ENCODE measurements around the gene STAB1. TPM values are rescaled to one million over a fixed set of nuclear protein-coding genes. Genes with fewer than 3 reads are reported as not detected.

The STAB1 gene
- total and polyA plus RNA-seq, 2 experiments from 2014 or later: 3.0 to 4.6 TPM

- no peak for DNase-seq (ENCODE audit: low spot score)
- no peaks in the 10 kb centered on the region for H3K27me3 ChIP-seq
- H3K4me3 ChIP-seq: no peak overlapping the region
- no peak for TF ChIP-seq EZH2phosphoT487 (IDR thresholded peaks at IDR 0.05; ENCODE audit: low read depth, severe bottlenecking, unreplicated experiment)
- no peak for TF ChIP-seq CTCF (IDR thresholded peaks at IDR 0.05; ENCODE audit: poor library complexity)
- no peak for TF ChIP-seq EZH2 (IDR thresholded peaks at IDR 0.05; ENCODE audit: borderline replicate concordance)
- H3K36me3 ChIP-seq (replicated peaks; ENCODE audit: insufficient read depth, low read depth): no peaks in the 10 kb centered on the region
- H3K9me3 ChIP-seq (ENCODE audit: low read depth): no peaks in the 10 kb centered on the region
- H3K4me2 ChIP-seq: no peak overlapping the region
- H3K79me2 ChIP-seq: no peaks in the 10 kb centered on the region
- no peak overlapping the region for H3K27ac ChIP-seq
- peaks cover 20% of the 10 kb centered on the region for H3K4me1 ChIP-seq (ENCODE audit: insufficient read depth)
- no peaks in the 10 kb centered on the region for H4K20me1 ChIP-seq (ENCODE audit: insufficient read depth, poor library complexity, severe bottlenecking)
- WGBS (ENCODE audit: low lambda C conversion rate, missing lambda C conversion rate): 96% methylated on average over 16 of the region's 16 CpGs
- no peaks in the 10 kb centered on the region for H3K9me2 ChIP-seq (replicated peaks; ENCODE audit: insufficient read depth)
- H2AFZ ChIP-seq: no peak overlapping the region
Observed at GRCh38 chr3:52479877-52480575, 15.1 kb upstream of the STAB1 start.

GRCh38 chr3:52480768-52481715 is 14.1 kb upstream of the STAB1 start:
- no peaks in the 10 kb centered on the region for H4K20me1 ChIP-seq (ENCODE audit: insufficient read depth, poor library complexity, severe bottlenecking)
- H3K27me3 ChIP-seq: no peaks in the 10 kb centered on the region
- no peak overlapping the region for H2AFZ ChIP-seq
- no peak for DNase-seq (ENCODE audit: low spot score)
- no peaks in the 10 kb centered on the region for H3K36me3 ChIP-seq (replicated peaks; ENCODE audit: insufficient read depth, low read depth)
- H3K79me2 ChIP-seq: no peaks in the 10 kb centered on the region
- H3K4me2 ChIP-seq: no peak overlapping the region
- WGBS (ENCODE audit: low lambda C conversion rate, missing lambda C conversion rate): 95% methylated on average over 27 of the region's 27 CpGs
- no peaks in the 10 kb centered on the region for H3K9me3 ChIP-seq (ENCODE audit: low read depth)
- no peak overlapping the region for H3K4me3 ChIP-seq
- peaks cover 20% of the 10 kb centered on the region for H3K4me1 ChIP-seq (ENCODE audit: insufficient read depth)
- H3K9me2 ChIP-seq (replicated peaks; ENCODE audit: insufficient read depth): no peaks in the 10 kb centered on the region
- no peak for TF ChIP-seq CTCF (IDR thresholded peaks at IDR 0.05; ENCODE audit: poor library complexity)
- no peak for TF ChIP-seq EZH2 (IDR thresholded peaks at IDR 0.05; ENCODE audit: borderline replicate concordance)
- TF ChIP-seq EZH2phosphoT487 (IDR thresholded peaks at IDR 0.05; ENCODE audit: low read depth, severe bottlenecking, unreplicated experiment): no peak
- no peak overlapping the region for H3K27ac ChIP-seq

- H2AFZ ChIP-seq: no peak overlapping the region
- no peaks in the 10 kb centered on the region for H4K20me1 ChIP-seq (ENCODE audit: insufficient read depth, poor library complexity, severe bottlenecking)
- no peak overlapping the region for H3K4me3 ChIP-seq
- H3K27ac ChIP-seq: no peak overlapping the region
- 89% methylated on average over 23 of the region's 23 CpGs for WGBS (ENCODE audit: low lambda C conversion rate, missing lambda C conversion rate)
- H3K36me3 ChIP-seq (replicated peaks; ENCODE audit: insufficient read depth, low read depth): no peaks in the 10 kb centered on the region
- no peaks in the 10 kb centered on the region for H3K79me2 ChIP-seq
- DNase-seq (ENCODE audit: low spot score): no peak
- no peaks in the 10 kb centered on the region for H3K27me3 ChIP-seq
- H3K4me2 ChIP-seq: no peak overlapping the region
- no peaks in the 10 kb centered on the region for H3K9me2 ChIP-seq (replicated peaks; ENCODE audit: insufficient read depth)
- H3K4me1 ChIP-seq (ENCODE audit: insufficient read depth): peaks cover 20% of the 10 kb centered on the region
- H3K9me3 ChIP-seq (ENCODE audit: low read depth): no peaks in the 10 kb centered on the region
- no peak for TF ChIP-seq EZH2phosphoT487 (IDR thresholded peaks at IDR 0.05; ENCODE audit: low read depth, severe bottlenecking, unreplicated experiment)
- TF ChIP-seq CTCF (IDR thresholded peaks at IDR 0.05; ENCODE audit: poor library complexity): peak; percentile 41
- no peak for TF ChIP-seq EZH2 (IDR thresholded peaks at IDR 0.05; ENCODE audit: borderline replicate concordance)
Observed at GRCh38 chr3:52481819-52482521, 13.2 kb upstream of the STAB1 start.
